ENCODE measurements around the gene C9orf152. TPM values are rescaled to one million over a fixed set of nuclear protein-coding genes. Genes with fewer than 3 reads are reported as not detected.
"Not testable (repeated sequence)": the region's sequence is repeated elsewhere in the genome, so short reads cannot be mapped to it uniquely, and the experiment has no call there.

Gene C9orf152
- total RNA-seq, 1 experiment from 2014 or later, result not detected

- DNase-seq (ENCODE audit: low spot score), result no peak
- H3K4me1 ChIP-seq (ENCODE audit: insufficient read depth, low read length, poor library complexity, severe bottlenecking), result peaks cover 7% of the 10 kb centered on the region
- CTCF ChIA-PET, result no interaction called here
- no peak for TF ChIP-seq CTCF (conservative IDR thresholded peaks at IDR 0.05; ENCODE audit: low read depth, low read length)
- TF ChIP-seq EZH2 (IDR thresholded peaks at IDR 0.05; ENCODE audit: borderline replicate concordance, low read depth, low read length, poor library complexity, severe bottlenecking), result no peak
- H3K27me3 ChIP-seq (replicated peaks; ENCODE audit: insufficient read depth, low read depth, low read length, poor library complexity), result no peaks in the 10 kb centered on the region
- POLR2A ChIA-PET (ENCODE audit: low non-redundant PET), result no interaction called here
- no TSS peak for BruUV-seq (replicated peaks)
- H3K9me3 ChIP-seq (ENCODE audit: low read depth, low read length, poor library complexity, severe bottlenecking), result no peaks in the 10 kb centered on the region
- intact Hi-C loops (cut with micrococcal nuclease; ENCODE audit: unreplicated experiment), result no loop called here
- H3K36me3 ChIP-seq (ENCODE audit: insufficient read depth, low read length, poor library complexity, severe bottlenecking), result peaks cover 27% of the 10 kb centered on the region
- no peak overlapping the region for H3K27ac ChIP-seq (ENCODE audit: low read depth, low read length, poor library complexity, severe bottlenecking)
- H3K4me3 ChIP-seq (ENCODE audit: low read depth, low read length, poor library complexity, severe bottlenecking), result no peak overlapping the region
These were observed 44.7 kb upstream of the C9orf152 start for GRCh38 chr9:110252509-110253139.

GRCh38 chr9:110251770-110252169 lies 43.8 kb upstream of the C9orf152 start:
- intact Hi-C loops (cut with micrococcal nuclease; ENCODE audit: unreplicated experiment); POLR2A ChIA-PET (ENCODE audit: low non-redundant PET); H3K27me3 ChIP-seq (replicated peaks; ENCODE audit: insufficient read depth, low read depth, low read length, poor library complexity); H3K27ac ChIP-seq (ENCODE audit: low read depth, low read length, poor library complexity, severe bottlenecking); H3K9me3 ChIP-seq (ENCODE audit: low read depth, low read length, poor library complexity, severe bottlenecking); BruUV-seq (replicated peaks); CTCF ChIA-PET; H3K4me3 ChIP-seq (ENCODE audit: low read depth, low read length, poor library complexity, severe bottlenecking); DNase-seq (ENCODE audit: low spot score); H3K4me1 ChIP-seq (ENCODE audit: insufficient read depth, low read length, poor library complexity, severe bottlenecking): not testable (repeated sequence)
- H3K36me3 ChIP-seq (ENCODE audit: insufficient read depth, low read length, poor library complexity, severe bottlenecking), result peaks cover 27% of the 10 kb centered on the region

- no TSS peak for BruUV-seq (replicated peaks)
- no peaks in the 10 kb centered on the region for H3K4me1 ChIP-seq (ENCODE audit: insufficient read depth, low read length, poor library complexity, severe bottlenecking)
- ChIA-PET POLR2A (ENCODE audit: low non-redundant PET) (no interaction called here), CTCF (no interaction called here)
- H3K9me3 ChIP-seq (ENCODE audit: low read depth, low read length, poor library complexity, severe bottlenecking), result no peaks in the 10 kb centered on the region
- DNase-seq (ENCODE audit: low spot score), result no peak
- peaks cover 31% of the 10 kb centered on the region for H3K36me3 ChIP-seq (ENCODE audit: insufficient read depth, low read length, poor library complexity, severe bottlenecking)
- no peak overlapping the region for H3K4me3 ChIP-seq (ENCODE audit: low read depth, low read length, poor library complexity, severe bottlenecking)
- intact Hi-C loops (cut with micrococcal nuclease; ENCODE audit: unreplicated experiment), result no loop called here
- TF ChIP-seq EZH2 (IDR thresholded peaks at IDR 0.05; ENCODE audit: borderline replicate concordance, low read depth, low read length, poor library complexity, severe bottlenecking), result no peak
- no peak for TF ChIP-seq CTCF (conservative IDR thresholded peaks at IDR 0.05; ENCODE audit: low read depth, low read length)
- no peaks in the 10 kb centered on the region for H3K27me3 ChIP-seq (replicated peaks; ENCODE audit: insufficient read depth, low read depth, low read length, poor library complexity)
- no peak overlapping the region for H3K27ac ChIP-seq (ENCODE audit: low read depth, low read length, poor library complexity, severe bottlenecking)
These were observed 43.3 kb upstream of the C9orf152 start for GRCh38 chr9:110251212-110251611.

GRCh38 chr9:110249603-110250002 lies 41.6 kb upstream of the C9orf152 start:
- H3K27me3 ChIP-seq (replicated peaks; ENCODE audit: insufficient read depth, low read depth, low read length, poor library complexity), result no peaks in the 10 kb centered on the region
- no TSS peak for BruUV-seq (replicated peaks)
- intact Hi-C loops (cut with micrococcal nuclease; ENCODE audit: unreplicated experiment), result no loop called here
- H3K4me1 ChIP-seq (ENCODE audit: insufficient read depth, low read length, poor library complexity, severe bottlenecking), result no peaks in the 10 kb centered on the region
- POLR2A ChIA-PET (ENCODE audit: low non-redundant PET), result no interaction called here
- no peak for DNase-seq (ENCODE audit: low spot score)
- no peak for TF ChIP-seq CTCF (conservative IDR thresholded peaks at IDR 0.05; ENCODE audit: low read depth, low read length)
- TF ChIP-seq EZH2 (IDR thresholded peaks at IDR 0.05; ENCODE audit: borderline replicate concordance, low read depth, low read length, poor library complexity, severe bottlenecking), result no peak
- CTCF ChIA-PET, result no interaction called here
- peaks cover 41% of the 10 kb centered on the region for H3K36me3 ChIP-seq (ENCODE audit: insufficient read depth, low read length, poor library complexity, severe bottlenecking)
- no peak overlapping the region for H3K4me3 ChIP-seq (ENCODE audit: low read depth, low read length, poor library complexity, severe bottlenecking)
- no peaks in the 10 kb centered on the region for H3K9me3 ChIP-seq (ENCODE audit: low read depth, low read length, poor library complexity, severe bottlenecking)
- H3K27ac ChIP-seq (ENCODE audit: low read depth, low read length, poor library complexity, severe bottlenecking), result no peak overlapping the region

Data from A673 (cell line).